GM04504 (cell line): ENCODE data around the gene SPTBN2.
A peak's percentile ranks its signal among the peaks of the same experiment; 100 is the strongest.

Experiments used
- DNase-seq: peaks from one replicate; pipeline ENCODE4 v3.0.0-alpha.2; 2012; ENCODE audit warnings: low read depth

The SPTBN2 gene

DNA sequence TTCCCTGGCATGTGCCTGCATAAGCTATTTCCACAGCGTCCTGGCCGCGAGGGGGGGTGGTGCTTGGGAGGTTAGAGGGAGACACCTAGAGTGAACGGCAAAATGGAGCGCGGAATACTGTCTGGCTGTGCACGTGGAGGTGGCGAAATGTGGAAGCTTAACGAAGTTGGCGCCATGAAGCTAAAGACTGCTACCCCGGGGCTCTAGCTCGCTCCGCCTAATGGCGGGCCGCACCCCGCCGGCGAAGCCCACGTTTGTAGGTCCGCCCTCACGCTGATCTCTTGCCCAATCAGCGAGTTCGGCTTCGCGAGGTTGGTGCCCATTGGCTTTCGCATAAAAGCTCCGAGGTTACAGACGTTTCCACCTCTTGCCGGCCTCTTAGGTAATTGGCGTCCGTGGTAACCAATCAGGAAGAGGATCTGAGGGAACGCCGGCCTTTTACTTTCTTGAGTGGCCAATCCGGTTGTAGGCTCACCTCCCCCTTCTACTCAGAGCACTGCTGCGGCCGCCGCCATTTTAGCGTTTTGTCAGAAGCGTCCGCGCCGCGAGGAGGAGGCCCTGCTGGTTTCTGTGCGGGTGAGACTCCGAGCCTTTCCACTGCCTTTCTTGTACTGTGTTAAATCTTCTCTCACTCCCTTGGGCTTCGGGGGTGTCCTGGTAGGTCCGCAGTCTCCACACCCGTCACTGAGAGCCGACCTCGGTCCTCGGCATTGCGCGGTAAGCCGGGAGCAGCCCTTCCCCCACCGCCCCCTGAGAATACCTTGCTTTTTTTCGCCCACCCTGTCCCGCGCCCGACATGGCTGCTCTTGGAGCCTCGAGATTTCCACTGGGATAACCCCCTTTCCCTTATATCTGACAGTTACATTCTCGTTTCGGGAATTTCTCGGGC, 90.6 kb downstream of the SPTBN2 start, which contains the start of gene RBM4:
RBM4 (plus strand) TSS at position 527 of the 889 bp plus-strand sequence. CDS start 1,009 bp downstream, outside the sequence.
- DNase-seq: peak; percentile 100

DNA sequence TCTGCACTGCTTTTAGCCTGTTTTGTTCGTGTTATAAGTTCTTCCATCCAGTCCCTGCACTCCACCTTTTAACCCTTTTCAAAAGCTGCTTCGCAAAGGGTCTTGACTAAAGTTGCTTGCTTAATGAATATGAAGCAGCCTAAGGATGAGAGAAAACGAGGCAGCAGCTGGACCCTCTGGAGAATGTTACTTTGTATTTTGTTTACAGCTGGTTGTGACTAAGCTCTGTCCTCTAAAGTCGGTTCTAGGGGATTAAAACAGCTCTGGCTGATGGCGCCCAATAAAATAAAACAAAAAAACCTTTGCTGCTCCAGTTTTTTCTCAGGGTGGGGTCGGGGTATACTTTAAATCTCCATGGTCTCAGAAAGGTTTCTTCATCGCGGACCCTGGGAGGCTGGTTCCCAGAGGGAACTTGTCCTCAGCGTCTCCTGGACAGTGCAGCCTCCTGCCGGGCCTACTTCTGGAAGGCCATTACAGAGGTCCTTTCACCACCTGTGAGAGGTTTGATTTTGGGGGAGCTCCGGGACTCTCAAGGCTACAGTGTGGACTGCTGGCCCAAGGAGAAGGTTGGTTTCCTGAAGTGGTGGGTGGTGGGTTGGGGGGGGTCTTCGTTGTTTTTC, 91.3 kb downstream of the SPTBN2 start:
- DNase-seq: no peak

DNA sequence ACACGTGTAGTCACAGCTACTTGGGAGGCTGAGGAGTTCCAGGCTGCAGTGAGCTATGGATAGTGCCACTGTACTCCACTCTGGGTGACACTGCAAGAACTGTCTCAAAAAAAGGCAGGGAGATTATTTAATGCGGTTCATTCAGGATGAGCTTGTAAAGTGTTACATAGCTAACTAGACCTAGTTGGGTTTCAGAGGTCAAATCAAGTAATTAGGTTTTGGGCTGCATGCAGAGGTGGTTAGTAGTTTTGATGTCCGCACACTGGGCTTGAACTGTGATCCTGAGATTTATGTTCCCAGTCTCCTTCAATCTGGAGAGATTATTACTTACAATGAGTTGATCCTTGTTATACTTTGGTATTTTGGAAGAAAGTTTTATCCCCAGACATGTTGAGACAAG, 92.6 kb downstream of the SPTBN2 start:
- no peak for DNase-seq
